H1 (cell line): ENCODE results near the gene CLCA1. TPM values are rescaled to one million over a fixed set of nuclear protein-coding genes. Genes with fewer than 3 reads are reported as not detected.

Experiments
- CTCF ChIA-PET: fragments of 300-600 bp; sonication (Branson Sonifier 250); formaldehyde crosslinking; loops from one replicate; lab custom pipeline; 2021; ENCODE audit not compliant: partially characterized antibody; lab: Charles Lee
- POLR2A ChIA-PET: fragments of 300-600 bp; sonication (Branson Sonifier 250); formaldehyde crosslinking; loops from one replicate; lab custom pipeline; 2021; ENCODE audit warnings: inconsistent platforms; ENCODE audit not compliant: partially characterized antibody; lab: Charles Lee
- DNase-seq, 2 experiments: peaks; one replicate each; pipeline versions ENCODE4 v3.0.0 to v3.0.0-alpha.2; 2010 to 2022; ENCODE audit warnings: low spot score in 2 of 2, low read depth in 1 of 2, mixed read lengths in 1 of 2
- FAIRE-seq: peaks from 2 replicates; lab custom pipeline; 2011; peaks lifted over from hg19 to GRCh38; lab: Jason Lieb, UNC
- H2AFZ ChIP-seq: 2 replicates; pipeline ENCODE4 v1.8.1; 2012; ENCODE audit warnings: low read length, inconsistent platforms
- H2AK5ac ChIP-seq: 2 replicates; pipeline ENCODE4 v1.6.1; 2013; ENCODE audit warnings: low read depth, low read length
- H2BK120ac ChIP-seq: replicated peaks from 2 replicates; pipeline ENCODE3; 2013; ENCODE audit warnings: low read depth, low read length, inconsistent platforms
- H2BK12ac ChIP-seq: 2 replicates; pipeline ENCODE4 v1.6.1; 2013; ENCODE audit warnings: low read depth, low read length
- H2BK15ac ChIP-seq: 2 replicates; pipeline ENCODE4 v1.6.1; 2013; ENCODE audit warnings: low read length
- H2BK20ac ChIP-seq: 2 replicates; pipeline ENCODE4 v1.6.1; 2013; ENCODE audit warnings: low read length
- H2BK5ac ChIP-seq: 2 replicates; pipeline ENCODE4 v1.6.1; 2013; ENCODE audit warnings: low read depth, low read length
- H3K14ac ChIP-seq: 2 replicates; pipeline ENCODE4 v1.6.1; 2013; ENCODE audit warnings: inconsistent platforms; ENCODE audit not compliant: insufficient read length
- H3K18ac ChIP-seq: 2 replicates; pipeline ENCODE4 v1.6.1; 2013; ENCODE audit warnings: low read length; ENCODE audit errors: extremely low read depth
- H3K23ac ChIP-seq: 2 replicates; pipeline ENCODE4 v1.6.1; 2013; ENCODE audit warnings: inconsistent platforms; ENCODE audit not compliant: insufficient read length
- H3K23me2 ChIP-seq: 2 replicates; pipeline ENCODE4 v1.6.1; 2013; ENCODE audit warnings: low read depth, low read length
- H3K27ac ChIP-seq: 2 replicates; pipeline ENCODE4 v1.6.1; 2011; ENCODE audit warnings: low read depth, low read length, inconsistent platforms
- H3K27me3 ChIP-seq, 4 experiments: replicated peaks in 1 of 4; 1 replicate in 1 of 4; 2 replicates in 3 of 4; pipeline versions ENCODE4 v1.6.1 to v1.8.1; 2011 to 2013; ENCODE audit warnings: low read length in 3 of 4, mild to moderate bottlenecking in 3 of 4, inconsistent platforms in 2 of 4, mixed read lengths in 2 of 4, moderate library complexity in 1 of 4; ENCODE audit not compliant: control insufficient read depth in 3 of 4, insufficient read depth in 3 of 4; ENCODE audit errors: extremely low read depth in 1 of 4
- H3K36me3 ChIP-seq, 4 experiments: 2 replicates each; pipeline versions ENCODE4 v1.6.1 to v1.8.1; 2011 to 2013; ENCODE audit warnings: mild to moderate bottlenecking in 4 of 4, low read length in 3 of 4, moderate library complexity in 2 of 4, control low read depth in 1 of 4, inconsistent platforms in 1 of 4; ENCODE audit not compliant: insufficient read depth in 4 of 4, control insufficient read depth in 2 of 4
- H3K4ac ChIP-seq: replicated peaks from 2 replicates; pipeline ENCODE3; 2013; ENCODE audit warnings: low read length, low read depth, mixed read lengths, inconsistent platforms; ENCODE audit not compliant: insufficient read length
- H3K4me1 ChIP-seq, 4 experiments: replicated peaks in 1 of 4; 1 replicate in 1 of 4; 2 replicates in 3 of 4; pipeline versions ENCODE4 v1.6.1 to v1.8.1; 2011 to 2013; ENCODE audit warnings: low read length in 3 of 4, inconsistent platforms in 2 of 4, mixed read lengths in 1 of 4; ENCODE audit not compliant: insufficient read depth in 4 of 4, control insufficient read depth in 3 of 4
- H3K4me2 ChIP-seq, 2 experiments: 2 replicates each; pipeline versions ENCODE4 v1.6.1 to v1.8.1; 2011 to 2013; ENCODE audit warnings: low read depth in 2 of 2, low read length in 2 of 2, control low read depth in 1 of 2, inconsistent platforms in 1 of 2, mild to moderate bottlenecking in 1 of 2; ENCODE audit not compliant: insufficient read depth in 1 of 2
- H3K4me3 ChIP-seq, 4 experiments: fragments of 200-600, 300-600 bp in 1 of 4; sonication (generic), shearing (Covaris generic), sonication (Bioruptor Twin) in 1 of 4; 2 replicates each; pipeline versions ENCODE4 v1.5.1 to v1.8.1; 2011 to 2016; ENCODE audit warnings: low read length in 4 of 4, low read depth in 3 of 4, control low read depth in 2 of 4, inconsistent platforms in 2 of 4, mild to moderate bottlenecking in 2 of 4, mixed read lengths in 1 of 4, moderate library complexity in 1 of 4; ENCODE audit not compliant: insufficient read depth in 2 of 4; ENCODE audit errors: extremely low read depth in 1 of 4
- H3K56ac ChIP-seq: replicated peaks from 2 replicates; pipeline ENCODE3; 2013; ENCODE audit warnings: low read depth, mild to moderate bottlenecking, mixed read lengths, low read length, inconsistent platforms; ENCODE audit not compliant: insufficient read length
- H3K79me1 ChIP-seq: 2 replicates; pipeline ENCODE4 v1.6.1; 2013; ENCODE audit warnings: low read depth, low read length, control low read depth
- H3K79me2 ChIP-seq, 2 experiments: 2 replicates each; pipeline versions ENCODE4 v1.6.1 to v1.8.1; 2012 to 2013; ENCODE audit warnings: low read length in 2 of 2, mild to moderate bottlenecking in 2 of 2, inconsistent platforms in 1 of 2; ENCODE audit not compliant: insufficient read depth in 2 of 2, control insufficient read depth in 1 of 2
- H3K9ac ChIP-seq, 4 experiments: replicated peaks in 1 of 4; 1 replicate in 1 of 4; 2 replicates in 3 of 4; pipeline versions ENCODE4 v1.6.1 to v1.8.1; 2011 to 2013; ENCODE audit warnings: low read depth in 3 of 4, low read length in 3 of 4, control low read depth in 2 of 4, mild to moderate bottlenecking in 2 of 4, moderate library complexity in 2 of 4, inconsistent platforms in 1 of 4; ENCODE audit errors: extremely low read depth in 1 of 4
- H3K9me3 ChIP-seq, 2 experiments: 2 replicates each; pipeline versions ENCODE4 v1.6.1 to v1.8.1; 2012 to 2013; ENCODE audit warnings: mild to moderate bottlenecking in 2 of 2, moderate library complexity in 2 of 2, control low read depth in 1 of 2, inconsistent platforms in 1 of 2, low read depth in 1 of 2, low read length in 1 of 2, mixed read lengths in 1 of 2; ENCODE audit not compliant: insufficient read depth in 2 of 2
- H4K20me1 ChIP-seq, 2 experiments: replicated peaks in 1 of 2; 2 replicates each; pipeline versions ENCODE3 to v1.8.1; 2011 to 2013; ENCODE audit warnings: inconsistent platforms in 2 of 2, low read length in 2 of 2, mild to moderate bottlenecking in 1 of 2; ENCODE audit not compliant: insufficient read depth in 2 of 2, control insufficient read depth in 1 of 2
- H4K5ac ChIP-seq: 2 replicates; pipeline ENCODE4 v1.6.1; 2013; ENCODE audit warnings: low read length, low read depth, mixed read lengths, inconsistent platforms; ENCODE audit not compliant: insufficient read length
- H4K8ac ChIP-seq: 2 replicates; pipeline ENCODE4 v1.8.0; 2013; ENCODE audit warnings: mild to moderate bottlenecking, moderate library complexity, low read length, inconsistent platforms; ENCODE audit not compliant: insufficient read depth; ENCODE audit errors: extremely low read depth
- H4K91ac ChIP-seq: replicated peaks from 2 replicates; pipeline ENCODE3; 2013; ENCODE audit warnings: low read length, mixed read lengths, inconsistent platforms; ENCODE audit not compliant: insufficient read length
- BCL11A ChIP-seq, 2 experiments: IDR thresholded peaks; one replicate each; pipeline ENCODE4 v1.6.1; 2011; ENCODE audit warnings: low read depth in 2 of 2, low read length in 2 of 2, mild to moderate bottlenecking in 2 of 2
- BRCA1 ChIP-seq: IDR thresholded peaks from 2 replicates; pipeline ENCODE4 v1.6.1; 2012; ENCODE audit warnings: low read depth, low read length, improper control_type of control experiment
- CBX5 ChIP-seq: fragments of 300-800, 300-1000 bp; sonication (generic); IDR thresholded peaks from 2 replicates; pipeline ENCODE4 v1.7.1; 2016; ENCODE audit warnings: antibody characterized with exemption, low read length, low read depth
- CREB1 ChIP-seq: IDR thresholded peaks from 2 replicates; pipeline ENCODE4 v1.6.1; 2012; ENCODE audit warnings: inconsistent platforms
- EP300 ChIP-seq, 2 experiments: IDR thresholded peaks; 1 replicate in 1 of 2; 2 replicates in 1 of 2; pipeline ENCODE4 v1.6.1; 2011 to 2012; ENCODE audit warnings: low read depth in 2 of 2, low read length in 2 of 2, mild to moderate bottlenecking in 2 of 2, borderline replicate concordance in 1 of 2, inconsistent platforms in 1 of 2, moderate library complexity in 1 of 2
- NANOG ChIP-seq: IDR thresholded peaks from 2 replicates; pipeline ENCODE4 v1.6.1; 2011; ENCODE audit warnings: low read length, low read depth, mild to moderate bottlenecking, inconsistent platforms; ENCODE audit not compliant: insufficient read depth, poor library complexity, severe bottlenecking
- POLR2A ChIP-seq, 2 experiments: IDR thresholded peaks; 1 replicate in 1 of 2; 2 replicates in 1 of 2; pipeline ENCODE4 v1.6.1; 2011; ENCODE audit warnings: low read depth in 2 of 2, low read length in 2 of 2, mild to moderate bottlenecking in 2 of 2; ENCODE audit errors: control extremely low read depth in 1 of 2
- RXRA ChIP-seq: IDR thresholded peaks from 2 replicates; pipeline ENCODE4 v1.6.1; 2011; ENCODE audit warnings: low read depth, mild to moderate bottlenecking, low read length, moderate library complexity; ENCODE audit not compliant: insufficient read depth
- SIN3A ChIP-seq, 2 experiments: IDR thresholded peaks in 1 of 2; conservative IDR thresholded peaks in 1 of 2; 2 replicates each; pipeline ENCODE4 v1.6.1; 2011 to 2012; ENCODE audit warnings: low read length in 2 of 2, improper control_type of control experiment in 1 of 2, low read depth in 1 of 2, mild to moderate bottlenecking in 1 of 2
- TAF1 ChIP-seq: IDR thresholded peaks from 2 replicates; pipeline ENCODE4 v1.6.1; 2011; ENCODE audit warnings: mild to moderate bottlenecking, low read depth, low read length
- TCF12 ChIP-seq: IDR thresholded peaks from 2 replicates; pipeline ENCODE4 v1.6.1; 2011; ENCODE audit warnings: low read depth, mild to moderate bottlenecking, low read length
- TEAD4 ChIP-seq: IDR thresholded peaks from 2 replicates; pipeline ENCODE4 v1.6.1; 2012; ENCODE audit warnings: low read depth, low read length, inconsistent platforms, mixed read lengths
- WGBS, 2 experiments: shearing (Covaris generic) in 1 of 2; methylation state at CpG; one replicate each; pipeline versions ENCODE4 v1.1.6 to v1.1.7; 2013 to 2015; ENCODE audit warnings: low lambda C conversion rate in 2 of 2, mixed read lengths in 2 of 2, inconsistent platforms in 1 of 2, low coverage in 1 of 2, missing lambda C conversion rate in 1 of 2; ENCODE audit not compliant: insufficient replicate concordance in 2 of 2, insufficient coverage in 1 of 2, insufficient read length in 1 of 2; ENCODE audit errors: extremely low coverage in 1 of 2, missing lambda C conversion rate in 1 of 2; 5-methylcytosine and 5-hydroxymethylcytosine counted together
- polyA plus RNA-seq, 7 experiments: library from polyadenylated mRNA; depleted of rRNA in 3 of 7; stranded (reverse) in 5 of 7; unstranded in 2 of 7; fragments of >200 nt in 5 of 7; fragments of 200-250 nt in 2 of 7; gene quantifications; 1 replicate in 5 of 7; 2 replicates in 1 of 7; 4 replicates in 1 of 7; pipeline versions ENCODE4 v1.2.1 to v1.2.3, GENCODE V29; 2011 to 2013; ENCODE audit warnings: missing spikeins in 2 of 7, mixed read lengths in 2 of 7
- total RNA-seq: library from RNA; stranded (reverse); fragmentation: NEBNext Ultra II Directional; extraction: Animal tissue kit (Norgen Biotek cat#: 25700); gene quantifications from 2 replicates; pipeline ENCODE4 v1.2.1, GENCODE V29; 2021

CLCA1 gene
- total and polyA plus RNA-seq, 2 of the 8 experiments (the other 6 are each of a cell fraction or from before 2014, with no cell fraction given) = not detected

DNA sequence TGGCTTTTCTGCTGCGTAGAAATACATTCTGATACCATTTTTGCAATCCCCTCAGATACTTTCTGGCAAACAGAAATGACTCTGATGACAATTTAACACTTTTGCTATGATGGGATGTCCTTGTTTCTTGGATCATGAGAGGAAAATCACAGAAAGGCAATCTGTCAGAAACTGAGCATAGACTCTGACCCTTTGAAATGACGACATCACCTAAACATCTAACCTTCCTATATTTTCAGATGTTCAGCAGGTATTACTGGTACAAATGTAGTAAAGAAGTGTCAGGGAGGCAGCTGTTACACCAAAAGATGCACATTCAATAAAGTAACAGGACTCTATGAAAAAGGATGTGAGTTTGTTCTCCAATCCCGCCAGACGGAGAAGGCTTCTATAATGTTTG is 13.2 kb downstream of the CLCA1 start:
- no peak overlapping the region for H3K4me2 ChIP-seq
- no peaks in the 10 kb centered on the region for H4K20me1 ChIP-seq
- H3K79me1 ChIP-seq = no peaks in the 10 kb centered on the region
- H3K4ac ChIP-seq = no peak overlapping the region
- no peak overlapping the region for H4K5ac ChIP-seq
- H2BK12ac ChIP-seq = no peak overlapping the region
- H2BK15ac ChIP-seq = no peak overlapping the region
- no peak overlapping the region for H3K23ac ChIP-seq
- TF ChIP-seq BRCA1 = no peak
- TF ChIP-seq RXRA = no peak
- no peak for TF ChIP-seq SIN3A (conservative IDR thresholded peaks at IDR 0.05 in 1 of 2, IDR thresholded peaks at IDR 0.05 in 1 of 2; ENCODE audit: low read depth in 1 of 2, low read length in 2 of 2)
- no peak for TF ChIP-seq CBX5
- no peak for TF ChIP-seq BCL11A (IDR thresholded peaks at IDR 0.05; ENCODE audit: low read depth in 2 of 2, low read length in 2 of 2)
- no peak for TF ChIP-seq TEAD4
- no peak for TF ChIP-seq EP300 (IDR thresholded peaks at IDR 0.05; ENCODE audit: borderline replicate concordance in 1 of 2, low read depth in 2 of 2, low read length in 2 of 2)
- no peak for TF ChIP-seq CREB1
- no peak for TF ChIP-seq NANOG
- no peak for TF ChIP-seq POLR2A (IDR thresholded peaks at IDR 0.05; ENCODE audit: control extremely low read depth in 1 of 2, low read depth in 2 of 2, low read length in 2 of 2)
- TF ChIP-seq TCF12 = no peak
- TF ChIP-seq TAF1 = no peak
- 91% methylated on average over 4 of the region's 4 CpGs; no CpG with 5 or more reads in 1 of the 2 experiments for WGBS, 2 experiments
- no peak overlapping the region for H4K91ac ChIP-seq
- H4K8ac ChIP-seq = no peak overlapping the region
- POLR2A ChIA-PET = no interaction called here
- no peak overlapping the region for H2BK120ac ChIP-seq
- H3K4me3 ChIP-seq = no peak overlapping the region
- H3K23me2 ChIP-seq = no peaks in the 10 kb centered on the region; the same call in 1 of the 2 replicates
- no peaks in the 10 kb centered on the region for H3K27me3 ChIP-seq
- FAIRE-seq (no peak), DNase-seq (no peak)
- no peak overlapping the region for H3K9ac ChIP-seq
- 0 out of 7 replicates have a peak, but pooled peaks cover 0 to 3% (median 0%) of the 10 kb centered on the region in 4 experiments for H3K4me1 ChIP-seq
- H2AFZ ChIP-seq = peak overlapping the region; percentile 84; the same call in 1 of the 2 replicates
- H3K36me3 ChIP-seq = no peaks in the 10 kb centered on the region
- H3K79me2 ChIP-seq = no peaks in the 10 kb centered on the region
- H3K9me3 ChIP-seq = no peaks in the 10 kb centered on the region
- no peak overlapping the region for H3K27ac ChIP-seq
- H3K18ac ChIP-seq = no peak overlapping the region
- no peak overlapping the region for H3K56ac ChIP-seq
- no peak overlapping the region for H2AK5ac ChIP-seq
- H2BK20ac ChIP-seq = no peak overlapping the region
- H2BK5ac ChIP-seq = no peak overlapping the region
- CTCF ChIA-PET = interaction anchor here (0.9 to 1.2 kb wide), 2 partner anchors 11 to 31 kb away, joined by 3 read pairs; no protein-coding TSS in a partner anchor
- H3K14ac ChIP-seq = no peak overlapping the region
